ENCODE measurements around the gene SETD1B.

The SETD1B gene

GRCh38 chr12:121773011-121773777 is 30.6 kb upstream of the SETD1B start:
- TF ChIP-seq ZFX (IDR thresholded peaks at IDR 0.05; ENCODE audit: borderline replicate concordance) (no peak), CTCF (IDR thresholded peaks at IDR 0.05) (peak; percentile 99)
- peak overlapping the region; percentile 4; the same call in 1 of the 2 replicates for H3K27ac ChIP-seq

- H3K27ac ChIP-seq, result no peak overlapping the region
These were observed 28.8 kb upstream of the SETD1B start for GRCh38 chr12:121774968-121775474.

GRCh38 chr12:121775501-121775900 is 28.3 kb upstream of the SETD1B start:
- no peak for TF ChIP-seq CTCF (IDR thresholded peaks at IDR 0.05)
- no peak for TF ChIP-seq ZFX (IDR thresholded peaks at IDR 0.05; ENCODE audit: borderline replicate concordance)
- H3K27ac ChIP-seq, result no peak overlapping the region

More at GRCh38 chr12:121774968-121775474, 28.8 kb upstream of the SETD1B start:
- TF ChIP-seq ZFX (IDR thresholded peaks at IDR 0.05; ENCODE audit: borderline replicate concordance) (no peak), CTCF (IDR thresholded peaks at IDR 0.05) (no peak)

- TF ChIP-seq CTCF (IDR thresholded peaks at IDR 0.05) (peak; percentile 100), ZFX (IDR thresholded peaks at IDR 0.05; ENCODE audit: borderline replicate concordance) (no peak)
- H3K27ac ChIP-seq, result peak overlapping the region; percentile 32; the same call in 1 of the 2 replicates
These were observed 27.4 kb upstream of the SETD1B start for GRCh38 chr12:121776190-121777098.

- H3K27ac ChIP-seq, result peak overlapping the region; percentile 32; the same call in 1 of the 2 replicates
- TF ChIP-seq ZFX (IDR thresholded peaks at IDR 0.05; ENCODE audit: borderline replicate concordance) (no peak), CTCF (IDR thresholded peaks at IDR 0.05) (no peak)
These were observed 25.0 kb upstream of the SETD1B start for GRCh38 chr12:121778567-121779421.

- no peak for TF ChIP-seq CTCF (IDR thresholded peaks at IDR 0.05)
- TF ChIP-seq ZFX (IDR thresholded peaks at IDR 0.05; ENCODE audit: borderline replicate concordance), result no peak
- H3K27ac ChIP-seq, result 0 out of 2 replicates have a peak overlapping the region, but pooled peaks have one; percentile 32
These were observed 24.4 kb upstream of the SETD1B start for GRCh38 chr12:121779422-121779895.
